HG03066 (cell line): ENCODE data around the gene RNASEH2A.

ENCODE experiments used
- ATAC-seq: cut with Tn5 transposase; IDR thresholded peaks from one replicate; pipeline ENCODE4 v1.9.1; 2021; ENCODE audit warnings: low read depth; ENCODE audit not compliant: unreplicated experiment

The RNASEH2A gene

GRCh38 chr19:12782424-12783290 is 23.7 kb upstream of the RNASEH2A start:
- ATAC-seq, result no peak

- ATAC-seq, result no peak
These were observed 23.0 kb upstream of the RNASEH2A start for GRCh38 chr19:12783291-12783848.

- no peak for ATAC-seq
These were observed 22.5 kb upstream of the RNASEH2A start for GRCh38 chr19:12783849-12784393.

GRCh38 chr19:12784394-12784870 is 22.0 kb upstream of the RNASEH2A start:
- ATAC-seq, result no peak

- ATAC-seq, result no peak
These were observed 21.4 kb upstream of the RNASEH2A start for GRCh38 chr19:12784871-12785430.

GRCh38 chr19:12785431-12786031 is 20.9 kb upstream of the RNASEH2A start:
- no peak for ATAC-seq

- no peak for ATAC-seq
These were observed 20.1 kb upstream of the RNASEH2A start for GRCh38 chr19:12786141-12786870.

GRCh38 chr19:12786952-12787351 is 19.4 kb upstream of the RNASEH2A start:
- ATAC-seq, result no peak

GRCh38 chr19:12787458-12787857 is 18.9 kb upstream of the RNASEH2A start:
- no peak for ATAC-seq

- ATAC-seq, result no peak
These were observed 18.2 kb upstream of the RNASEH2A start for GRCh38 chr19:12788042-12788681.

GRCh38 chr19:12788682-12789097 is 17.7 kb upstream of the RNASEH2A start:
- ATAC-seq, result no peak

GRCh38 chr19:12789098-12789903 is 17.1 kb upstream of the RNASEH2A start:
- no peak for ATAC-seq

- peak; percentile 45 for ATAC-seq
These were observed 16.3 kb upstream of the RNASEH2A start for GRCh38 chr19:12789904-12790619.

- ATAC-seq, result no peak
These were observed 15.6 kb upstream of the RNASEH2A start for GRCh38 chr19:12790628-12791344.

GRCh38 chr19:12791345-12792050 is 14.9 kb upstream of the RNASEH2A start, which contains the start of gene JUNB:
Gene JUNB (plus strand): TSS chr19:12791486. CDS start chr19:12791772, 286 bp downstream.
- ATAC-seq, result no peak

- no peak for ATAC-seq
These were observed 14.1 kb upstream of the RNASEH2A start for GRCh38 chr19:12792051-12792852.
